ENCODE data around the gene ZNF836.

GRCh38 chr19:52206481-52206880 lies 35.1 kb upstream of the ZNF836 start:
- no peak for TF ChIP-seq FOXP2 (optimal IDR thresholded peaks at IDR 0.05; ENCODE audit: control extremely low read depth, extremely low read length, insufficient read depth)
- TF ChIP-seq POLR2AphosphoS5 (IDR thresholded peaks at IDR 0.05; ENCODE audit: borderline replicate concordance, low read depth, low read length) = no peak
- no peak for TF ChIP-seq EZH2 (IDR thresholded peaks at IDR 0.05)
